RKO (cell line): ENCODE results near the gene PTK7.
A peak's percentile ranks its signal among the peaks of the same experiment; 100 is the strongest.

Source experiments
- DNase-seq: peaks from one replicate; pipeline ENCODE4 v3.0.0-alpha.2; 2016; ENCODE audit warnings: low spot score

PTK7 gene

GRCh38 chr6:43146709-43147688 lies 70.9 kb downstream of the PTK7 start:
- no peak for DNase-seq

- no peak for DNase-seq
Observed at GRCh38 chr6:43147691-43148477, 71.8 kb downstream of the PTK7 start.

- DNase-seq, result no peak
Observed at GRCh38 chr6:43149265-43149664, 73.2 kb downstream of the PTK7 start.

GRCh38 chr6:43150051-43150751 lies 74.1 kb downstream of the PTK7 start:
- no peak for DNase-seq

GRCh38 chr6:43159599-43159998 lies 83.5 kb downstream of the PTK7 start:
- DNase-seq, result no peak

GRCh38 chr6:43163899-43164298 lies 87.8 kb downstream of the PTK7 start:
- no peak for DNase-seq

GRCh38 chr6:43170417-43170930 lies 94.4 kb downstream of the PTK7 start:
- no peak for DNase-seq

- DNase-seq, result peak; percentile 99
Observed at GRCh38 chr6:43170931-43171706, 95.0 kb downstream of the PTK7 start, which contains the start of gene SRF. Gene SRF (plus strand): TSS chr6:43171269. CDS start chr6:43171657, 388 bp downstream.

- DNase-seq, result no peak
Observed at GRCh38 chr6:43171707-43172103, 95.6 kb downstream of the PTK7 start.

GRCh38 chr6:43172104-43173007 lies 96.2 kb downstream of the PTK7 start:
- peak; percentile 50 for DNase-seq

GRCh38 chr6:43173591-43174262 lies 97.6 kb downstream of the PTK7 start:
- peak; percentile 40 for DNase-seq

GRCh38 chr6:43174263-43175112 lies 98.4 kb downstream of the PTK7 start:
- DNase-seq, result peak; percentile 99

- DNase-seq, result no peak
Observed at GRCh38 chr6:43175676-43176422, 99.7 kb downstream of the PTK7 start.

GRCh38 chr6:43176423-43176786 lies 100.3 kb downstream of the PTK7 start:
- no peak for DNase-seq

- DNase-seq, result no peak
Observed at GRCh38 chr6:43178150-43178549, 102.0 kb downstream of the PTK7 start.

GRCh38 chr6:43178951-43179830 lies 103.1 kb downstream of the PTK7 start:
- DNase-seq, result no peak

GRCh38 chr6:43180058-43180457 lies 103.9 kb downstream of the PTK7 start:
- DNase-seq, result no peak
